GM12878 (cell line): Measurements from ENCODE around the gene NTSR1. TPM values are rescaled to one million over a fixed set of nuclear protein-coding genes. Genes with fewer than 3 reads are reported as not detected.

Source experiments
- ATAC-seq: fragments of 200-7000 bp; cut with Tn5 transposase; 3 replicates; pipeline ENCODE4 v1.9.1; 2020; ENCODE audit warnings: mild to moderate bottlenecking, moderate library complexity
- BruUV-seq: library from RNA; stranded (reverse); fragments of 400-500 nt; replicated peaks from 2 replicates; lab custom pipeline; 2021; lab: Mats Ljungman, UMichigan
- CTCF ChIA-PET: fragments of 300-600 bp; sonication (Branson Sonifier 250); formaldehyde crosslinking; extraction: SDS; loops from one replicate; lab custom pipeline; 2021; ENCODE audit warnings: inconsistent platforms; lab: Yijun Ruan, JAX
- POLR2A ChIA-PET: fragments of 350-600 bp; formaldehyde crosslinking; extraction: SDS; loops from one replicate; lab custom pipeline; 2021; ENCODE audit warnings: inconsistent platforms; lab: Charles Lee
- RAD21 ChIA-PET: fragments of 300-600 bp; sonication (Branson Sonifier 250); formaldehyde crosslinking; loops from one replicate; lab custom pipeline; 2023; ENCODE audit warnings: antibody characterized with exemption; ENCODE audit not compliant: unreplicated experiment; lab: Charles Lee
- SMC1A ChIA-PET: fragments of 300-600 bp; sonication (Branson Sonifier 250); formaldehyde crosslinking; loops from one replicate; lab custom pipeline; 2023; ENCODE audit not compliant: unreplicated experiment, uncharacterized antibody; lab: Charles Lee
- DNase-seq: peaks from one replicate; pipeline ENCODE4 v3.0.0-alpha.2; 2011; ENCODE audit warnings: low read depth, low spot score
- FAIRE-seq: peaks from 3 replicates; lab custom pipeline; 2011; peaks lifted over from hg19 to GRCh38; lab: Jason Lieb, UNC
- H2AFZ ChIP-seq: 2 replicates; pipeline ENCODE4 v1.6.0; 2011; ENCODE audit warnings: low read depth, low read length, control low read depth; ENCODE audit not compliant: control insufficient read depth
- H3K27ac ChIP-seq: 2 replicates; pipeline ENCODE4 v1.5.1; 2011; ENCODE audit warnings: control low read depth; ENCODE audit not compliant: control insufficient read depth, insufficient read depth
- H3K27me3 ChIP-seq, 2 experiments: replicated peaks in 1 of 2; 2 replicates each; pipeline versions ENCODE4 v1.6.0 to v1.6.1; 2011; ENCODE audit warnings: low read length in 1 of 2; ENCODE audit not compliant: control insufficient read depth in 2 of 2, insufficient read depth in 2 of 2
- H3K36me3 ChIP-seq, 2 experiments: 2 replicates each; pipeline ENCODE4 v1.5.1; 2011; ENCODE audit warnings: low read length in 1 of 2; ENCODE audit not compliant: control insufficient read depth in 2 of 2, insufficient read depth in 2 of 2
- H3K4me1 ChIP-seq: 2 replicates; pipeline ENCODE4 v1.6.1; 2011; ENCODE audit warnings: mild to moderate bottlenecking, low read length, moderate library complexity, mixed read lengths; ENCODE audit not compliant: control insufficient read depth, insufficient read depth
- H3K4me2 ChIP-seq: 2 replicates; pipeline ENCODE4 v1.6.0; 2011; ENCODE audit warnings: control low read depth; ENCODE audit not compliant: control insufficient read depth, insufficient read depth
- H3K4me3 ChIP-seq: fragments of 200-600 bp; sonication (generic); 2 replicates; pipeline ENCODE4 v1.5.1; 2016
- H3K79me2 ChIP-seq: 2 replicates; pipeline ENCODE4 v1.6.0; 2011; ENCODE audit warnings: low read length; ENCODE audit not compliant: control insufficient read depth, insufficient read depth
- H3K9ac ChIP-seq: 2 replicates; pipeline ENCODE4 v1.8.0; 2011; ENCODE audit warnings: low read length, control low read depth, mixed read lengths; ENCODE audit not compliant: control insufficient read depth, insufficient read depth
- H3K9me3 ChIP-seq: replicated peaks from 3 replicates; pipeline ENCODE4 v1.5.1; 2011; ENCODE audit warnings: mild to moderate bottlenecking, low read length; ENCODE audit not compliant: control insufficient read depth, insufficient read depth
- H4K20me1 ChIP-seq: 2 replicates; pipeline ENCODE4 v1.6.0; 2011; ENCODE audit not compliant: control insufficient read depth, insufficient read depth
- CBX3 ChIP-seq: fragments of 200-600 bp; sonication (generic); IDR thresholded peaks from 2 replicates; pipeline ENCODE4 v1.6.1; 2016; ENCODE audit warnings: low read depth, borderline replicate concordance
- CHD2 ChIP-seq: IDR thresholded peaks from 2 replicates; pipeline ENCODE4 v1.6.1; 2011; ENCODE audit warnings: low read depth, low read length, improper control_type of control experiment, borderline replicate concordance
- CREB1 ChIP-seq: IDR thresholded peaks from 2 replicates; pipeline ENCODE4 v1.6.1; 2012; ENCODE audit warnings: low read depth, mild to moderate bottlenecking, inconsistent platforms
- MXI1 ChIP-seq: fragments of 150-350 bp; IDR thresholded peaks from 2 replicates; pipeline ENCODE4 v1.6.1; 2011; ENCODE audit warnings: low read depth, mild to moderate bottlenecking, inconsistent platforms, low read length, improper control_type of control experiment
- NFIC ChIP-seq: IDR thresholded peaks from 2 replicates; pipeline ENCODE4 v1.6.1; 2012; ENCODE audit warnings: low read depth, mild to moderate bottlenecking, inconsistent platforms, low read length, moderate library complexity
- PAX5 ChIP-seq: IDR thresholded peaks from 2 replicates; pipeline ENCODE4 v1.6.1; 2011; ENCODE audit warnings: low read depth, low read length, borderline replicate concordance
- POLR2A ChIP-seq: IDR thresholded peaks from 2 replicates; pipeline ENCODE4 v1.6.1; 2011; ENCODE audit warnings: low read depth, mild to moderate bottlenecking, low read length
- RAD51 ChIP-seq: fragments of 450-650 bp; IDR thresholded peaks from 2 replicates; pipeline ENCODE4 v1.6.1; 2016; ENCODE audit warnings: moderate library complexity, mild to moderate bottlenecking, inconsistent platforms
- RBBP5 ChIP-seq: fragments of 200-600 bp; sonication (generic); conservative IDR thresholded peaks from 2 replicates; pipeline ENCODE4 v1.6.1; 2016
- RUNX3 ChIP-seq: IDR thresholded peaks from 2 replicates; pipeline ENCODE4 v1.6.1; 2012; ENCODE audit warnings: low read length, inconsistent platforms
- SIN3A ChIP-seq: IDR thresholded peaks from 2 replicates; pipeline ENCODE4 v1.6.1; 2012; ENCODE audit warnings: low read depth, low read length, improper control_type of control experiment
- TBL1XR1 ChIP-seq: IDR thresholded peaks from 2 replicates; pipeline ENCODE4 v1.6.1; 2012; ENCODE audit warnings: low read depth, low read length, improper control_type of control experiment
- WGBS: methylation state at CpG from one replicate; pipeline ENCODE4 v1.1.6; 2016; ENCODE audit warnings: low lambda C conversion rate; ENCODE audit not compliant: insufficient replicate concordance, insufficient coverage; ENCODE audit errors: missing lambda C conversion rate; 5-methylcytosine and 5-hydroxymethylcytosine counted together
- in situ Hi-C: fragments of 300-500 bp; cut with MboI; formaldehyde crosslinking; loops from 9 replicates; pipeline ENCODE4 v1.14.3; 2018; ENCODE audit warnings: mixed read lengths
- intact Hi-C: fragments of 100-400 bp; cut with micrococcal nuclease; formaldehyde crosslinking; loops from one replicate; pipeline ENCODE4 v1.14.2; 2022; ENCODE audit not compliant: unreplicated experiment
- polyA plus RNA-seq, 11 experiments: library from polyadenylated mRNA; depleted of rRNA in 4 of 11; unstranded in 6 of 11; stranded (reverse) in 5 of 11; fragments of >200 nt; fragmentation: Nextera tagmentation in 4 of 11; fragmentation: Illumina TruSeq in 1 of 11; extraction: Ambion mirVana in 4 of 11; extraction: Trizol in 1 of 11; gene quantifications; 1 replicate in 1 of 11; 2 replicates in 10 of 11; pipeline versions ENCODE4 v1.2.1 to v1.2.3, GENCODE V29; 2011 to 2016; ENCODE audit warnings: inconsistent platforms in 2 of 11, missing spikeins in 2 of 11, low read depth in 1 of 11
- total RNA-seq, 4 experiments: library from RNA; depleted of rRNA in 3 of 4; stranded (reverse); fragments of >200 nt in 3 of 4; fragmentation: Illumina TruSeq in 1 of 4; extraction: Trizol in 1 of 4; gene quantifications; 2 replicates each; pipeline versions ENCODE4 v1.2.1 to v1.2.3, GENCODE V29; 2013 to 2021
- TF ChIP-seq, protein P1 (sequence below): IDR thresholded peaks from 2 replicates; pipeline ENCODE4 v1.6.1; 2011; ENCODE audit warnings: low read depth, low read length, improper control_type of control experiment, borderline replicate concordance

The NTSR1 gene
- total and polyA plus RNA-seq, 10 of the 15 experiments (the other 5 are each of a cell fraction or from before 2014, with no cell fraction given) = not detected

- ChIA-PET POLR2A (no interaction called here), SMC1A (no interaction called here), RAD21 (no interaction called here)
- Histone ChIP-seq H4K20me1 (no peaks in the 10 kb centered on the region), H2AFZ (no peak overlapping the region), H3K79me2 (no peaks in the 10 kb centered on the region), H3K9me3 (no peaks in the 10 kb centered on the region), H3K4me3 (no peak overlapping the region), H3K36me3 (no peaks in the 10 kb centered on the region), H3K4me1 (no peaks in the 10 kb centered on the region)
- ATAC-seq = no peak
- in situ Hi-C loops = no loop called here
- BruUV-seq = no TSS peak
- TF ChIP-seq TBL1XR1 (no peak), MXI1 (no peak), SIN3A (no peak), CBX3 (no peak), PAX5 (no peak), NFIC (no peak), CREB1 (no peak), RBBP5 (no peak), POLR2A (no peak), CHD2 (no peak), RUNX3 (no peak), RAD51 (no peak)
- TF ChIP-seq, protein P1, sequence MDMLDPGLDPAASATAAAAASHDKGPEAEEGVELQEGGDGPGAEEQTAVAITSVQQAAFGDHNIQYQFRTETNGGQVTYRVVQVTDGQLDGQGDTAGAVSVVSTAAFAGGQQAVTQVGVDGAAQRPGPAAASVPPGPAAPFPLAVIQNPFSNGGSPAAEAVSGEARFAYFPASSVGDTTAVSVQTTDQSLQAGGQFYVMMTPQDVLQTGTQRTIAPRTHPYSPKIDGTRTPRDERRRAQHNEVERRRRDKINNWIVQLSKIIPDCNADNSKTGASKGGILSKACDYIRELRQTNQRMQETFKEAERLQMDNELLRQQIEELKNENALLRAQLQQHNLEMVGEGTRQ = no peak
- TF ChIP-seq, all 136 proteins: peak for 0
- no peak overlapping the region for H3K4me2 ChIP-seq
- intact Hi-C loops = no loop called here
- no peak for FAIRE-seq
- no peak for DNase-seq
- H3K9ac ChIP-seq = no peak overlapping the region
- CTCF ChIA-PET = no interaction called here
- H3K27me3 ChIP-seq = peaks cover 0 to 6% of the 10 kb centered on the region in 2 experiments; a peak in 3 of 4 replicates
- no peak overlapping the region for H3K27ac ChIP-seq
- WGBS = 36% methylated on average over 25 of the region's 25 CpGs
Measured at GRCh38 chr20:62702895-62703852, 5.5 kb upstream of the NTSR1 start.
